RWPE2 (cell line): Measurements from ENCODE around the gene EHBP1.
A peak's percentile ranks its signal among the peaks of the same experiment; 100 is the strongest.

Experiments used
- ATAC-seq: fragments of 200-7000 bp; cut with Tn5 transposase; 3 replicates; pipeline ENCODE4 v1.9.1; 2021; ENCODE audit warnings: low read depth
- DNase-seq: peaks from one replicate; pipeline ENCODE4 v3.0.0-alpha.2; 2020; ENCODE audit warnings: low spot score
- H3K27ac ChIP-seq: fragments of 450-650 bp; 2 replicates; pipeline ENCODE4 v1.5.1; 2017; ENCODE audit warnings: mild to moderate bottlenecking; ENCODE audit not compliant: poor library complexity, severe bottlenecking
- H3K27me3 ChIP-seq: fragments of 250-450 bp; sonication (Bioruptor Pico); 2 replicates; pipeline ENCODE4 v1.5.1; 2021; ENCODE audit warnings: mild to moderate bottlenecking, moderate library complexity; ENCODE audit not compliant: insufficient read depth, poor library complexity, severe bottlenecking
- H3K36me3 ChIP-seq: fragments of 250-450 bp; sonication (Bioruptor Pico); 2 replicates; pipeline ENCODE4 v1.5.1; 2020; ENCODE audit warnings: low read depth, mild to moderate bottlenecking, moderate library complexity
- H3K4me1 ChIP-seq: fragments of 250-450 bp; sonication (Bioruptor Pico); 2 replicates; pipeline ENCODE4 v1.5.1; 2021; ENCODE audit warnings: mild to moderate bottlenecking, moderate library complexity; ENCODE audit not compliant: insufficient read depth, poor library complexity, severe bottlenecking
- H3K4me3 ChIP-seq: fragments of 250-450 bp; sonication (Bioruptor Pico); 2 replicates; pipeline ENCODE4 v1.5.1; 2021; ENCODE audit warnings: mild to moderate bottlenecking, moderate library complexity; ENCODE audit not compliant: severe bottlenecking
- H3K9me3 ChIP-seq: fragments of 250-450 bp; sonication (Bioruptor Pico); 2 replicates; pipeline ENCODE4 v1.5.1; 2021; ENCODE audit warnings: mild to moderate bottlenecking, moderate library complexity; ENCODE audit not compliant: severe bottlenecking
- CTCF ChIP-seq: fragments of 450-650 bp; IDR thresholded peaks from one replicate; pipeline ENCODE4 v1.5.1; 2017; ENCODE audit warnings: mild to moderate bottlenecking, moderate library complexity; ENCODE audit not compliant: poor library complexity, severe bottlenecking

The EHBP1 gene

GRCh38 chr2:62691186-62691585, 14.3 kb upstream of the EHBP1 start:
- TF ChIP-seq CTCF, result no peak
- Histone ChIP-seq H3K27ac (no peak overlapping the region), H3K4me3 (no peak overlapping the region), H3K4me1 (no peaks in the 10 kb centered on the region), H3K36me3 (no peaks in the 10 kb centered on the region), H3K9me3 (no peaks in the 10 kb centered on the region), H3K27me3 (no peaks in the 10 kb centered on the region)
- ATAC-seq, result no peak
- DNase-seq, result no peak

- Histone ChIP-seq H3K36me3 (no peaks in the 10 kb centered on the region), H3K27me3 (no peaks in the 10 kb centered on the region), H3K4me1 (no peaks in the 10 kb centered on the region), H3K9me3 (no peaks in the 10 kb centered on the region), H3K4me3 (no peak overlapping the region), H3K27ac (no peak overlapping the region)
- no peak for DNase-seq
- ATAC-seq, result no peak
- TF ChIP-seq CTCF, result no peak
Measured at GRCh38 chr2:62692225-62692624, 13.3 kb upstream of the EHBP1 start.

- no peak for TF ChIP-seq CTCF
- Histone ChIP-seq H3K4me1 (no peaks in the 10 kb centered on the region), H3K27ac (no peak overlapping the region), H3K4me3 (no peak overlapping the region), H3K9me3 (no peaks in the 10 kb centered on the region), H3K27me3 (no peaks in the 10 kb centered on the region), H3K36me3 (no peaks in the 10 kb centered on the region)
- ATAC-seq (no peak), DNase-seq (no peak)
Measured at GRCh38 chr2:62698653-62699052, 6.9 kb upstream of the EHBP1 start.

DNA sequence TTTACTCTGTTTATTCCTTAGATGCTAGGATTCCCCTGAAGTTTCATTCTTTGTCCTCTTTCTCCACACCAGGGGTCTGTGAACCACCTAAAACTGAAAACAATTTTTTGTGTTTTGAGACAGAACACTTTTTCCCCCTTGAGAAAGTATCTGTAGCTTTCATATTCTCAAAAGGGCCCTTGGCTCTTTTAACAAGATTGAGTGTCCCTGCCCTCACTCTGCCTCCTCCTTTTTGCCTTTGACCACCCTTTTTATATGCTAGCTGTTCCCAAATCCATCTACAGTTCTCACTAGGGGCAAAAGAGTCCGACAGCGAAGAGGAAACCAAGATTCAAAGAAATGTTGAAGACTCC, 883 bp upstream of the EHBP1 start:
- H3K27ac ChIP-seq, result peak overlapping the region; percentile 77
- no peak for ATAC-seq
- no peak for DNase-seq
- no peak for TF ChIP-seq CTCF
- peak overlapping the region; percentile 36 for H3K4me3 ChIP-seq
- H3K36me3 ChIP-seq, result peaks cover 29% of the 10 kb centered on the region
- H3K27me3 ChIP-seq, result no peaks in the 10 kb centered on the region
- no peaks in the 10 kb centered on the region for H3K9me3 ChIP-seq
- H3K4me1 ChIP-seq, result peaks cover 23% of the 10 kb centered on the region

- H3K36me3 ChIP-seq, result peaks cover 44% of the 10 kb centered on the region
- peaks cover 29% of the 10 kb centered on the region for H3K4me1 ChIP-seq
- peak; percentile 10 for ATAC-seq
- H3K27me3 ChIP-seq, result no peaks in the 10 kb centered on the region
- peak overlapping the region; percentile 63 for H3K4me3 ChIP-seq
- H3K9me3 ChIP-seq, result no peaks in the 10 kb centered on the region
- DNase-seq, result peak; percentile 61
- peak overlapping the region; percentile 77 for H3K27ac ChIP-seq
- peak; percentile 34 for TF ChIP-seq CTCF
Measured at GRCh38 chr2:62705859-62706720, 577 bp downstream of the EHBP1 start.
